ENCODE results near the gene PRSS8. TPM values are rescaled to one million over a fixed set of nuclear protein-coding genes. Genes with fewer than 3 reads are reported as not detected.

The PRSS8 gene
- polyA plus RNA-seq, 3 donors = 0.15 TPM; not detected in 2

- no peak for TF ChIP-seq CTCF (IDR thresholded peaks at IDR 0.05)
- 88% methylated on average over 4 of the region's 4 CpGs for WGBS (ENCODE audit: insufficient coverage)
- Histone ChIP-seq H3K27ac (ENCODE audit: low read depth in 1 of 2, low read length in 2 of 2) (no peak overlapping the region), H4K20me1 (ENCODE audit: insufficient read depth, low read length) (no peaks in the 10 kb centered on the region), H3K4me3 (replicated peaks in 1 of 3; ENCODE audit: low read depth in 2 of 3, low read length in 3 of 3) (no peak overlapping the region), H3K79me2 (ENCODE audit: insufficient read depth, low read length) (no peaks in the 10 kb centered on the region), H3K36me3 (replicated peaks in 1 of 2; ENCODE audit: control insufficient read depth in 1 of 2, insufficient read depth in 2 of 2, low read length in 2 of 2) (no peaks in the 10 kb centered on the region), H3K4me1 (ENCODE audit: control insufficient read depth in 1 of 2, insufficient read depth in 2 of 2, low read length in 2 of 2) (peaks cover 9 to 12% of the 10 kb centered on the region in 2 donors), H3K9me3 (replicated peaks in 1 of 2; ENCODE audit: control insufficient read depth in 1 of 2, insufficient read depth in 1 of 2, low read length in 2 of 2) (peaks cover 0 to 5% of the 10 kb centered on the region in 2 donors), H2AFZ (ENCODE audit: insufficient read depth, low read depth, low read length, poor library complexity, severe bottlenecking) (no peak overlapping the region), H3K4me2 (replicated peaks; ENCODE audit: extremely low read depth, low read length, poor library complexity, severe bottlenecking) (no peak overlapping the region), H3K27me3 (ENCODE audit: control insufficient read depth in 2 of 2, insufficient read depth in 2 of 2, low read length in 2 of 2) (no peaks in the 10 kb centered on the region), H3K9ac (ENCODE audit: insufficient read depth, low read length, poor library complexity, severe bottlenecking) (no peak overlapping the region)
- no peak for DNase-seq
- Mint-ChIP-seq H3K4me1 (peaks cover 8% of the 10 kb centered on the region), H3K27ac (no peak overlapping the region), H3K9me3 (peaks cover 2 to 10% (median 4%) of the 10 kb centered on the region in 7 donors), H3K4me3 (no peak overlapping the region), H3K27me3 (ENCODE audit: low read depth in 3 of 3) (peaks cover 1 to 5% (median 2%) of the 10 kb centered on the region in 3 donors), H3K36me3 (no peaks in the 10 kb centered on the region)
- intact Hi-C loops (cut with micrococcal nuclease) = loop anchor here in 1 of 2 donors (10.0 kb wide), 2 partner anchors 45 to 145 kb away; partner anchors contain the start of gene SETD1A
Observed at GRCh38 chr16:31099860-31100638, 35.5 kb downstream of the PRSS8 start.

- Histone ChIP-seq H3K4me2 (replicated peaks; ENCODE audit: extremely low read depth, low read length, poor library complexity, severe bottlenecking) (peak within 1 kb of the TSS; percentile 99), H3K4me3 (replicated peaks in 1 of 3; ENCODE audit: low read depth in 2 of 3, low read length in 3 of 3) (peak within 1 kb of the TSS; percentile 49 to 92 (median 92)), H3K36me3 (replicated peaks in 1 of 2; ENCODE audit: control insufficient read depth in 1 of 2, insufficient read depth in 2 of 2, low read length in 2 of 2) (peaks cover 11 to 17% of the 10 kb centered on the region in 2 donors), H2AFZ (ENCODE audit: insufficient read depth, low read depth, low read length, poor library complexity, severe bottlenecking) (peak within 1 kb of the TSS; percentile 96), H3K4me1 (ENCODE audit: control insufficient read depth in 1 of 2, insufficient read depth in 2 of 2, low read length in 2 of 2) (peaks cover 25 to 29% of the 10 kb centered on the region in 2 donors), H3K79me2 (ENCODE audit: insufficient read depth, low read length) (peaks cover 24% of the 10 kb centered on the region), H3K27ac (ENCODE audit: low read depth in 1 of 2, low read length in 2 of 2) (peak within 1 kb of the TSS; percentile 52 to 74), H3K9ac (ENCODE audit: insufficient read depth, low read length, poor library complexity, severe bottlenecking) (peak within 1 kb of the TSS; percentile 75), H4K20me1 (ENCODE audit: insufficient read depth, low read length) (peaks cover 4% of the 10 kb centered on the region), H3K9me3 (replicated peaks in 1 of 2; ENCODE audit: control insufficient read depth in 1 of 2, insufficient read depth in 1 of 2, low read length in 2 of 2) (peaks cover 0 to under 1% of the 10 kb centered on the region in 2 donors), H3K27me3 (ENCODE audit: control insufficient read depth in 2 of 2, insufficient read depth in 2 of 2, low read length in 2 of 2) (no peaks in the 10 kb centered on the region)
- Mint-ChIP-seq H3K27me3 (ENCODE audit: low read depth in 3 of 3) (peaks cover 0 to 4% (median 1%) of the 10 kb centered on the region in 3 donors), H3K4me1 (peaks cover 21% of the 10 kb centered on the region), H3K9me3 (peaks cover 0 to 3% (median 1%) of the 10 kb centered on the region in 7 donors), H3K4me3 (peak within 1 kb of the TSS; percentile 89 to 98), H3K27ac (peak within 1 kb of the TSS; percentile 66 to 92 (median 86)), H3K36me3 (peaks cover 18 to 23% of the 10 kb centered on the region in 2 donors)
- WGBS (ENCODE audit: insufficient coverage) = under 1% methylated on average over 69 of the region's 69 CpGs
- TF ChIP-seq CTCF (IDR thresholded peaks at IDR 0.05) = no peak
- intact Hi-C loops (cut with micrococcal nuclease) = loop anchor here (1.0 to 10.0 kb wide), 7 partner anchors 20 to 140 kb away; partner anchors contain the start of genes HSD3B7 (in 2 of the 2), ZNF646 (in 2 of the 2), ZNF668 (in 2 of the 2) and SETD1A (in 1 of the 2)
- peak; percentile 92 to 94 (median 93) for DNase-seq
Observed at GRCh38 chr16:31094424-31095120, 41.0 kb downstream of the PRSS8 start, which contains the start of gene VKORC1. TSS of gene VKORC1 (minus strand) at chr16:31094797. CDS start at chr16:31094729, 68 bp downstream.
